ENCODE results near the gene WNT9A. TPM values are rescaled to one million over a fixed set of nuclear protein-coding genes. Genes with fewer than 3 reads are reported as not detected.

WNT9A gene
- total RNA-seq, 1 experiment from 2014 or later, result 1.5 TPM

DNA sequence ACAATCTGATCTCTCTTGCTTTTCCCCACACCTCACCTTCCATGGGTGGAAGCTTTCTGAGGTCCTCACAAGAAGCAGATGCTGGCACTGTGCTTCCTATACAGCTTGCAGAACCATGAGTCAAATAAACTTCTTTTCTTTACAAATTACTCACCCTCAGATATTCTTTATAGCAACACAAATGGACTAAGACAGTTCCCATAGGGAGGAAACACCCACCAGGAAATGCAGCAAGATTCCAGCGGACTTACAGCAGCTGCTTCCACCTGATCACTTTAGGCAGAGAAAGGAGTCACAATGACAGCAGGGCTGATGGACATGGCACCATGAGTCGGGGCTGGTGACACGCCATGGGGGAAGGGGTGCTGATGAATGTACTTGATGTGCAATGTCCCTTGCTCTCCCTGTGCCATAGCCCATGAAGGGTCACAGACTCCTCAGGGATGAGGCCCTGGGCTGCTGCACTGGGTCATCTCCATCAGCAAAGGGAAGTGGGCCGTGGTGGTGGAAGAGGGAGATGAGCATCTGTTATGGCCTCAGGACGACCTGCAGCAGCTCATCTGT is 78.4 kb downstream of the WNT9A start:
- Mint-ChIP-seq H3K36me3 (peaks cover 7% of the 10 kb centered on the region; the same call in 1 of the 2 replicates), H3K27ac (no peak overlapping the region), H3K27me3 (ENCODE audit: low read depth) (peaks cover 17% of the 10 kb centered on the region), H3K4me1 (no peaks in the 10 kb centered on the region), H3K4me3 (no peak overlapping the region), H3K9me3 (peaks cover 35% of the 10 kb centered on the region)
- ATAC-seq, result no peak
- ChIA-PET POLR2A (no interaction called here), CTCF (no interaction called here)
- DNase-seq (ENCODE audit: low spot score), result no peak
- TF ChIP-seq ZNF219 (CRISPR knock-in tag; IDR thresholded peaks at IDR 0.05; ENCODE audit: borderline replicate concordance), result no peak
- no peak for TF ChIP-seq ZNF425 (CRISPR knock-in tag; conservative IDR thresholded peaks at IDR 0.05)
- TF ChIP-seq CBFB (CRISPR knock-in tag; IDR thresholded peaks at IDR 0.05; ENCODE audit: low read depth), result no peak
- no peak for TF ChIP-seq ELF4 (CRISPR knock-in tag; IDR thresholded peaks at IDR 0.05; ENCODE audit: low read depth)
- no peak for TF ChIP-seq PRRX2 (CRISPR knock-in tag; IDR thresholded peaks at IDR 0.05)
- TF ChIP-seq TEAD1 (CRISPR knock-in tag; IDR thresholded peaks at IDR 0.05), result no peak

Small RNA genes lying within 50 kb of the gene (microRNA-seq; reads per million reads assigned to microRNA genes)
- not detected for gene MIR5008 (ENCODE audit: borderline number of aligned reads)

Other genes starting within 250 kb of the WNT9A start
- 12.8 to 13.7 TPM (median 13.6 TPM) in 3 replicates for gene JMJD4, start 212.6 kb downstream of the WNT9A start, total RNA-seq (2021)
- 43.8 to 50.8 TPM (median 47.2 TPM) in 3 replicates for gene SNAP47, start 212.5 kb downstream of the WNT9A start, total RNA-seq (2021)
- not detected in 3 replicates for gene PRSS38, start 132.3 kb downstream of the WNT9A start, total RNA-seq (2021)
- 0.16 to 0.34 TPM (median 0.17 TPM) in 3 replicates for gene WNT3A, start 59.1 kb upstream of the WNT9A start, total RNA-seq (2021)
- 295 to 330 TPM (median 300 TPM) in 3 replicates for gene ARF1, start 134.8 kb upstream of the WNT9A start, total RNA-seq (2021)
- 30.0 to 33.8 TPM (median 30.7 TPM) in 3 replicates for gene C1orf35, start 155.4 kb upstream of the WNT9A start, total RNA-seq (2021)
- gene MRPL55, start 161.4 kb upstream of the WNT9A start, total RNA-seq (2021), result 65.8 to 70.5 TPM (median 66.9 TPM) in 3 replicates
- gene GUK1, start 192.3 kb upstream of the WNT9A start, total RNA-seq (2021), result 110 to 112 TPM (median 111 TPM) in 3 replicates
- 0.72 to 1.2 TPM (median 0.87 TPM) in 3 replicates for gene GJC2, start 202.0 kb upstream of the WNT9A start, total RNA-seq (2021)
- gene IBA57, start 217.9 kb upstream of the WNT9A start, total RNA-seq (2021), result 11.4 to 12.5 TPM (median 12.1 TPM) in 3 replicates